MM.1S (cell line): ENCODE results near the gene EXOC3L4.

ENCODE experiments used
- DNase-seq: peaks from one replicate; pipeline ENCODE4 v3.0.0-alpha.2; 2015
- H2AFZ ChIP-seq: fragments of 300-600 bp; sonication (generic); 2 replicates; pipeline ENCODE4 v1.6.0; 2016; ENCODE audit warnings: antibody characterized with exemption, low read length
- H3F3A ChIP-seq: fragments of 300-600 bp; sonication (generic); 2 replicates; pipeline ENCODE4 v1.6.1; 2016; ENCODE audit warnings: mild to moderate bottlenecking, antibody characterized with exemption, low read length, moderate library complexity, mixed read lengths; ENCODE audit not compliant: insufficient read depth
- H3K27ac ChIP-seq: fragments of 300-600 bp; sonication (generic); 2 replicates; pipeline ENCODE4 v1.5.1; 2016; ENCODE audit warnings: mild to moderate bottlenecking, low read length
- H3K27me3 ChIP-seq: fragments of 300-600 bp; sonication (generic); replicated peaks from 2 replicates; pipeline ENCODE4 v1.6.0; 2016; ENCODE audit warnings: low read length; ENCODE audit not compliant: insufficient read depth
- H3K36me3 ChIP-seq: fragments of 300-600 bp; sonication (generic); replicated peaks from 2 replicates; pipeline ENCODE4 v1.6.1; 2016; ENCODE audit warnings: mild to moderate bottlenecking, low read length, mixed read lengths; ENCODE audit not compliant: insufficient read depth
- H3K4me1 ChIP-seq: fragments of 300-600 bp; sonication (generic); 2 replicates; pipeline ENCODE4 v1.6.1; 2016; ENCODE audit warnings: low read length, mixed read lengths
- H3K4me2 ChIP-seq: fragments of 300-600 bp; sonication (generic); 2 replicates; pipeline ENCODE4 v1.6.0; 2016; ENCODE audit warnings: low read depth, low read length
- H3K4me3 ChIP-seq: fragments of 300-600 bp; sonication (generic); 2 replicates; pipeline ENCODE4 v1.5.1; 2016; ENCODE audit warnings: low read length, mixed read lengths
- H3K79me2 ChIP-seq: fragments of 300-600 bp; sonication (generic); 2 replicates; pipeline ENCODE4 v1.6.1; 2016; ENCODE audit warnings: mixed run types, low read length, mixed read lengths
- H3K9ac ChIP-seq: fragments of 300-600 bp; sonication (generic); 2 replicates; pipeline ENCODE4 v1.6.1; 2016; ENCODE audit warnings: low read length, mixed read lengths
- H3K9me2 ChIP-seq: fragments of 300-600 bp; sonication (generic); replicated peaks from 2 replicates; pipeline ENCODE4 v1.6.1; 2016; ENCODE audit warnings: mild to moderate bottlenecking, low read length, mixed read lengths; ENCODE audit not compliant: insufficient read depth
- H3K9me3 ChIP-seq: fragments of 300-600 bp; sonication (generic); replicated peaks from 2 replicates; pipeline ENCODE4 v1.6.1; 2016; ENCODE audit warnings: mild to moderate bottlenecking, low read length, mixed read lengths; ENCODE audit not compliant: insufficient read depth
- H4K20me1 ChIP-seq: fragments of 300-600 bp; sonication (generic); 2 replicates; pipeline ENCODE4 v1.6.1; 2016; ENCODE audit warnings: mild to moderate bottlenecking, low read length, moderate library complexity, mixed read lengths; ENCODE audit not compliant: insufficient read depth
- CTCF ChIP-seq: fragments of 300-600 bp; sonication (generic); IDR thresholded peaks from 2 replicates; pipeline ENCODE4 v1.5.1; 2016; ENCODE audit warnings: antibody characterized with exemption, low read length, mixed read lengths
- EZH2 ChIP-seq: fragments of 300-600 bp; sonication (generic); optimal IDR thresholded peaks from 2 replicates; pipeline ENCODE3; 2017; ENCODE audit warnings: low read depth, mild to moderate bottlenecking, antibody characterized with exemption, low read length, mixed read lengths
- EZH2phosphoT487 ChIP-seq: fragments of 300-600 bp; sonication (generic); IDR thresholded peaks from 2 replicates; pipeline ENCODE4 v1.6.1; 2018; ENCODE audit warnings: antibody characterized with exemption, low read length

The EXOC3L4 gene

GRCh38 chr14:103130017-103130764 is 35.7 kb downstream of the EXOC3L4 start:
- Histone ChIP-seq H3K27ac (no peak overlapping the region), H4K20me1 (no peaks in the 10 kb centered on the region), H3K36me3 (no peaks in the 10 kb centered on the region), H3K27me3 (peaks cover 4% of the 10 kb centered on the region), H3K9me3 (no peaks in the 10 kb centered on the region), H3K9ac (no peak overlapping the region), H3F3A (no peaks in the 10 kb centered on the region), H3K4me1 (no peaks in the 10 kb centered on the region), H3K9me2 (no peaks in the 10 kb centered on the region), H3K4me3 (no peak overlapping the region), H3K4me2 (no peak overlapping the region), H3K79me2 (no peaks in the 10 kb centered on the region), H2AFZ (no peak overlapping the region)
- no peak for DNase-seq
- TF ChIP-seq CTCF, result no peak
- no peak for TF ChIP-seq EZH2
- no peak for TF ChIP-seq EZH2phosphoT487

- Histone ChIP-seq H2AFZ (no peak overlapping the region), H3K9ac (no peak overlapping the region), H4K20me1 (no peaks in the 10 kb centered on the region), H3K4me2 (no peak overlapping the region), H3K79me2 (no peaks in the 10 kb centered on the region), H3F3A (no peaks in the 10 kb centered on the region), H3K36me3 (no peaks in the 10 kb centered on the region), H3K27ac (no peak overlapping the region), H3K9me2 (no peaks in the 10 kb centered on the region), H3K9me3 (no peaks in the 10 kb centered on the region), H3K4me1 (no peaks in the 10 kb centered on the region), H3K27me3 (peaks cover 4% of the 10 kb centered on the region), H3K4me3 (no peak overlapping the region)
- DNase-seq, result no peak
- TF ChIP-seq EZH2phosphoT487, result no peak
- TF ChIP-seq CTCF, result no peak
- no peak for TF ChIP-seq EZH2
These were observed 36.4 kb downstream of the EXOC3L4 start for GRCh38 chr14:103130965-103131364.

- Histone ChIP-seq H3K9me2 (no peaks in the 10 kb centered on the region), H3K4me1 (no peaks in the 10 kb centered on the region), H3K36me3 (no peaks in the 10 kb centered on the region), H3K4me3 (no peak overlapping the region), H3K9ac (no peak overlapping the region), H3K27me3 (peaks cover 4% of the 10 kb centered on the region), H2AFZ (no peak overlapping the region), H3K79me2 (no peaks in the 10 kb centered on the region), H4K20me1 (no peaks in the 10 kb centered on the region), H3F3A (no peaks in the 10 kb centered on the region), H3K9me3 (no peaks in the 10 kb centered on the region), H3K27ac (no peak overlapping the region), H3K4me2 (no peak overlapping the region)
- TF ChIP-seq EZH2 (no peak), CTCF (no peak), EZH2phosphoT487 (no peak)
- DNase-seq, result no peak
These were observed 37.1 kb downstream of the EXOC3L4 start for GRCh38 chr14:103131580-103131979.
